Naive thymus-derived CD4-positive, alpha-beta T cell (primary cell): ENCODE measurements around the gene KCTD3. TPM values are rescaled to one million over a fixed set of nuclear protein-coding genes. Genes with fewer than 3 reads are reported as not detected.

ENCODE experiments used
- ATAC-seq: fragments of 150-1000 bp; cut with Tn5 transposase; 2 replicates; pipeline ENCODE4 v1.10.0; 2021; ENCODE audit warnings: mild to moderate bottlenecking, moderate library complexity
- CTCF ChIA-PET: fragments of 350-600 bp; sonication (Branson Sonifier 250); formaldehyde crosslinking; loops from one replicate; lab custom pipeline; 2021; ENCODE audit warnings: antibody characterized with exemption; lab: Charles Lee
- POLR2A ChIA-PET: fragments of 350-600 bp; sonication (Branson Sonifier 250); formaldehyde crosslinking; loops from one replicate; lab custom pipeline; 2021; ENCODE audit warnings: antibody characterized with exemption, inconsistent platforms; lab: Charles Lee
- DNase-seq, 9 donors: peaks; one replicate each; pipeline versions ENCODE4 v3.0.0 to v3.0.0-alpha.2; 2020 to 2022; ENCODE audit warnings: mixed read lengths in 1 of 9
- H3K27ac ChIP-seq: one replicate; pipeline ENCODE4 v1.7.0; 2013; ENCODE audit warnings: mild to moderate bottlenecking, low read depth, low read length, moderate library complexity
- H3K27me3 ChIP-seq, 2 donors: one replicate each; pipeline ENCODE4 v1.7.0; 2013; ENCODE audit warnings: low read length in 2 of 2, mild to moderate bottlenecking in 2 of 2, moderate library complexity in 2 of 2; ENCODE audit not compliant: control insufficient read depth in 2 of 2, insufficient read depth in 2 of 2
- H3K36me3 ChIP-seq, 3 experiments: 1 replicate in 2 of 3; 2 replicates in 1 of 3; pipeline ENCODE4 v1.7.0; 2013; ENCODE audit warnings: low read length in 3 of 3, mild to moderate bottlenecking in 3 of 3, moderate library complexity in 1 of 3; ENCODE audit not compliant: insufficient read depth in 3 of 3, control insufficient read depth in 2 of 3
- H3K4me1 ChIP-seq, 2 donors: one replicate each; pipeline ENCODE4 v1.7.0; 2013; ENCODE audit warnings: low read length in 2 of 2, mild to moderate bottlenecking in 2 of 2, moderate library complexity in 1 of 2; ENCODE audit not compliant: control insufficient read depth in 2 of 2, insufficient read depth in 2 of 2
- H3K4me3 ChIP-seq: 2 replicates; pipeline ENCODE4 v1.7.0; 2013; ENCODE audit warnings: mild to moderate bottlenecking, low read length
- H3K9me3 ChIP-seq, 3 experiments: 1 replicate in 2 of 3; 2 replicates in 1 of 3; pipeline ENCODE4 v1.7.0; 2013; ENCODE audit warnings: low read length in 3 of 3; ENCODE audit not compliant: control insufficient read depth in 2 of 3
- H3K27ac Mint-ChIP-seq, 9 donors: one replicate each; pipeline ENCODE4 v1.8.0; 2020 to 2022; ENCODE audit warnings: mixed read lengths in 9 of 9, mild to moderate bottlenecking in 8 of 9, moderate library complexity in 5 of 9, inconsistent platforms in 2 of 9
- H3K27me3 Mint-ChIP-seq, 5 donors: one replicate each; pipeline ENCODE4 v1.8.0; 2021 to 2022; ENCODE audit warnings: mixed read lengths in 5 of 5, mild to moderate bottlenecking in 1 of 5
- H3K36me3 Mint-ChIP-seq, 5 donors: one replicate each; pipeline ENCODE4 v1.8.0; 2020 to 2022; ENCODE audit warnings: mixed read lengths in 5 of 5, mild to moderate bottlenecking in 3 of 5, inconsistent platforms in 1 of 5
- H3K4me1 Mint-ChIP-seq, 7 donors: one replicate each; pipeline ENCODE4 v1.8.0; 2020 to 2022; ENCODE audit warnings: mixed read lengths in 7 of 7, mild to moderate bottlenecking in 3 of 7, inconsistent platforms in 1 of 7
- H3K4me3 Mint-ChIP-seq, 10 donors: one replicate each; pipeline ENCODE4 v1.8.0; 2020 to 2022; ENCODE audit warnings: mild to moderate bottlenecking in 10 of 10, mixed read lengths in 10 of 10, moderate library complexity in 6 of 10, inconsistent platforms in 2 of 10
- H3K9me3 Mint-ChIP-seq, 11 donors: one replicate each; pipeline ENCODE4 v1.8.0; 2020 to 2022; ENCODE audit warnings: mixed read lengths in 11 of 11, mild to moderate bottlenecking in 4 of 11, inconsistent platforms in 1 of 11, moderate library complexity in 1 of 11
- intact Hi-C, 2 donors: fragments of 100-400 bp; cut with micrococcal nuclease; formaldehyde crosslinking; loops; one replicate each; pipeline ENCODE4 v1.15.1; 2023
- polyA plus RNA-seq, 2 donors: library from polyadenylated mRNA; unstranded; fragments of 300-500 nt; fragmentation: Illumina TruSeq; gene quantifications; one replicate each; pipeline ENCODE4 v1.2.3, GENCODE V29; 2021
- total RNA-seq, 6 experiments: library from RNA in 5 of 6; stranded (reverse) in 5 of 6; gene quantifications; 1 replicate in 5 of 6; 2 replicates in 1 of 6; pipeline ENCODE4 v1.2.3 and lab custom pipeline; 2021 to 2026

The KCTD3 gene
- total and polyA plus RNA-seq, 7 experiments from 2014 or later, result 1.5 to 7.4 (median 4.5) TPM

GRCh38 chr1:215554865-215555264 is 12.2 kb upstream of the KCTD3 start:
- Histone ChIP-seq H3K36me3 (no peaks in the 10 kb centered on the region), H3K4me3 (no peak overlapping the region), H3K27me3 (no peaks in the 10 kb centered on the region), H3K27ac (no peak overlapping the region), H3K4me1 (no peaks in the 10 kb centered on the region), H3K9me3 (peaks cover 0 to 10% (median 0%) of the 10 kb centered on the region in 3 experiments)
- intact Hi-C loops, result no loop called here
- peaks cover 18 to 38% (median 23%) of the 10 kb centered on the region in 5 donors for H3K27me3 Mint-ChIP-seq
- ATAC-seq, result no peak
- H3K27ac Mint-ChIP-seq, result no peak overlapping the region
- DNase-seq, result no peak
- POLR2A ChIA-PET, result no interaction called here
- peaks cover 0 to 9% (median 0%) of the 10 kb centered on the region in 5 donors for H3K36me3 Mint-ChIP-seq
- H3K4me1 Mint-ChIP-seq, result no peaks in the 10 kb centered on the region
- CTCF ChIA-PET, result no interaction called here
- H3K4me3 Mint-ChIP-seq, result no peak overlapping the region
- peaks cover 0 to 28% (median 12%) of the 10 kb centered on the region in 11 donors for H3K9me3 Mint-ChIP-seq

- no peaks in the 10 kb centered on the region for H3K27me3 ChIP-seq
- Mint-ChIP-seq H3K4me3 (no peak overlapping the region), H3K4me1 (no peaks in the 10 kb centered on the region), H3K27me3 (peaks cover 18 to 40% (median 19%) of the 10 kb centered on the region in 5 donors), H3K9me3 (peaks cover 0 to 29% (median 12%) of the 10 kb centered on the region in 11 donors), H3K27ac (no peak overlapping the region), H3K36me3 (peaks cover 0 to 9% (median 0%) of the 10 kb centered on the region in 5 donors)
- intact Hi-C loops, result no loop called here
- CTCF ChIA-PET, result no interaction called here
- H3K36me3 ChIP-seq, result no peaks in the 10 kb centered on the region
- peaks cover 0 to 10% (median 0%) of the 10 kb centered on the region in 3 experiments for H3K9me3 ChIP-seq
- no peak overlapping the region for H3K4me3 ChIP-seq
- no peak for ATAC-seq
- no peak for DNase-seq
- no peak overlapping the region for H3K27ac ChIP-seq
- POLR2A ChIA-PET, result no interaction called here
- no peaks in the 10 kb centered on the region for H3K4me1 ChIP-seq
Observed at GRCh38 chr1:215555531-215555930, 11.6 kb upstream of the KCTD3 start.

- Mint-ChIP-seq H3K4me1 (no peaks in the 10 kb centered on the region), H3K27me3 (peaks cover 23 to 51% (median 28%) of the 10 kb centered on the region in 5 donors), H3K9me3 (peaks cover 0 to 33% (median 12%) of the 10 kb centered on the region in 11 donors), H3K36me3 (peaks cover 0 to 9% (median 0%) of the 10 kb centered on the region in 5 donors), H3K4me3 (no peak overlapping the region), H3K27ac (no peak overlapping the region)
- ATAC-seq (no peak), DNase-seq (no peak)
- no peaks in the 10 kb centered on the region for H3K27me3 ChIP-seq
- no peaks in the 10 kb centered on the region for H3K4me1 ChIP-seq
- no peak overlapping the region for H3K4me3 ChIP-seq
- peaks cover 0 to 10% (median 0%) of the 10 kb centered on the region in 3 experiments for H3K9me3 ChIP-seq
- ChIA-PET POLR2A (no interaction called here), CTCF (no interaction called here)
- intact Hi-C loops, result no loop called here
- no peaks in the 10 kb centered on the region for H3K36me3 ChIP-seq
- no peak overlapping the region for H3K27ac ChIP-seq
Observed at GRCh38 chr1:215556996-215557395, 10.1 kb upstream of the KCTD3 start.

GRCh38 chr1:215557504-215557903 is 9.6 kb upstream of the KCTD3 start:
- peaks cover 0 to 9% (median 0%) of the 10 kb centered on the region in 5 donors for H3K36me3 Mint-ChIP-seq
- CTCF ChIA-PET, result no interaction called here
- no peak overlapping the region for H3K27ac Mint-ChIP-seq
- H3K27me3 Mint-ChIP-seq, result peaks cover 25 to 53% (median 29%) of the 10 kb centered on the region in 5 donors
- Histone ChIP-seq H3K36me3 (no peaks in the 10 kb centered on the region), H3K9me3 (peaks cover 0 to 10% (median 0%) of the 10 kb centered on the region in 3 experiments), H3K4me1 (no peaks in the 10 kb centered on the region), H3K27ac (no peak overlapping the region), H3K4me3 (no peak overlapping the region), H3K27me3 (no peaks in the 10 kb centered on the region)
- POLR2A ChIA-PET, result no interaction called here
- ATAC-seq (no peak), DNase-seq (no peak)
- H3K4me1 Mint-ChIP-seq, result no peaks in the 10 kb centered on the region
- intact Hi-C loops, result no loop called here
- H3K9me3 Mint-ChIP-seq, result peaks cover 0 to 33% (median 12%) of the 10 kb centered on the region in 11 donors
- no peak overlapping the region for H3K4me3 Mint-ChIP-seq

- Mint-ChIP-seq H3K4me1 (no peaks in the 10 kb centered on the region), H3K27me3 (peaks cover 28 to 55% (median 30%) of the 10 kb centered on the region in 5 donors), H3K36me3 (peaks cover 0 to 9% (median 0%) of the 10 kb centered on the region in 5 donors), H3K9me3 (peaks cover 0 to 33% (median 15%) of the 10 kb centered on the region in 11 donors), H3K27ac (no peak overlapping the region), H3K4me3 (no peak overlapping the region)
- no peak for ATAC-seq
- DNase-seq, result no peak
- H3K27me3 ChIP-seq, result no peaks in the 10 kb centered on the region
- no peak overlapping the region for H3K27ac ChIP-seq
- H3K9me3 ChIP-seq, result peaks cover 0 to 10% (median 0%) of the 10 kb centered on the region in 3 experiments
- H3K36me3 ChIP-seq, result no peaks in the 10 kb centered on the region
- ChIA-PET CTCF (no interaction called here), POLR2A (no interaction called here)
- intact Hi-C loops, result no loop called here
- H3K4me3 ChIP-seq, result no peak overlapping the region
- H3K4me1 ChIP-seq, result no peaks in the 10 kb centered on the region
Observed at GRCh38 chr1:215557992-215558626, 9.0 kb upstream of the KCTD3 start.

GRCh38 chr1:215567491-215568298 is 591 bp downstream of the KCTD3 start:
- peak; percentile 5 to 53 (median 29) for DNase-seq
- Histone ChIP-seq H3K36me3 (peaks cover 0 to 4% (median 0%) of the 10 kb centered on the region in 3 experiments), H3K4me1 (peaks cover 0 to 7% of the 10 kb centered on the region in 2 donors), H3K27ac (peak overlapping the region; percentile 23), H3K4me3 (peak overlapping the region; percentile 68), H3K9me3 (no peaks in the 10 kb centered on the region), H3K27me3 (no peaks in the 10 kb centered on the region)
- ChIA-PET POLR2A (interaction anchor here (0.6 to 1.1 kb wide), 2 partner anchors 9 to 927 kb away, joined by 3 read pairs; no protein-coding TSS in a partner anchor), CTCF (interaction anchor here (0.6 kb wide), 1 partner anchor 1218 kb away, joined by 4 read pairs; no protein-coding TSS in a partner anchor)
- ATAC-seq, result peak; percentile 71
- peaks cover 3 to 19% (median 10%) of the 10 kb centered on the region in 5 donors for H3K27me3 Mint-ChIP-seq
- peaks cover 8 to 48% (median 30%) of the 10 kb centered on the region in 7 donors for H3K4me1 Mint-ChIP-seq
- intact Hi-C loops, result loop anchor here in 1 of 2 donors (5.0 kb wide), 1 partner anchor 925 kb away; no protein-coding TSS in a partner anchor
- peaks cover 0 to 2% (median 0%) of the 10 kb centered on the region in 11 donors for H3K9me3 Mint-ChIP-seq
- H3K4me3 Mint-ChIP-seq, result peak overlapping the region; percentile 87 to 98 (median 95)
- peaks cover 0 to 3% (median 0%) of the 10 kb centered on the region in 5 donors for H3K36me3 Mint-ChIP-seq
- H3K27ac Mint-ChIP-seq, result peak overlapping the region; percentile 43 to 95 (median 80)
